Measurements from ENCODE around the gene SAP25. TPM values are rescaled to one million over a fixed set of nuclear protein-coding genes. Genes with fewer than 3 reads are reported as not detected.

SAP25 gene
- polyA plus RNA-seq, 1 experiment, result not detected

DNA sequence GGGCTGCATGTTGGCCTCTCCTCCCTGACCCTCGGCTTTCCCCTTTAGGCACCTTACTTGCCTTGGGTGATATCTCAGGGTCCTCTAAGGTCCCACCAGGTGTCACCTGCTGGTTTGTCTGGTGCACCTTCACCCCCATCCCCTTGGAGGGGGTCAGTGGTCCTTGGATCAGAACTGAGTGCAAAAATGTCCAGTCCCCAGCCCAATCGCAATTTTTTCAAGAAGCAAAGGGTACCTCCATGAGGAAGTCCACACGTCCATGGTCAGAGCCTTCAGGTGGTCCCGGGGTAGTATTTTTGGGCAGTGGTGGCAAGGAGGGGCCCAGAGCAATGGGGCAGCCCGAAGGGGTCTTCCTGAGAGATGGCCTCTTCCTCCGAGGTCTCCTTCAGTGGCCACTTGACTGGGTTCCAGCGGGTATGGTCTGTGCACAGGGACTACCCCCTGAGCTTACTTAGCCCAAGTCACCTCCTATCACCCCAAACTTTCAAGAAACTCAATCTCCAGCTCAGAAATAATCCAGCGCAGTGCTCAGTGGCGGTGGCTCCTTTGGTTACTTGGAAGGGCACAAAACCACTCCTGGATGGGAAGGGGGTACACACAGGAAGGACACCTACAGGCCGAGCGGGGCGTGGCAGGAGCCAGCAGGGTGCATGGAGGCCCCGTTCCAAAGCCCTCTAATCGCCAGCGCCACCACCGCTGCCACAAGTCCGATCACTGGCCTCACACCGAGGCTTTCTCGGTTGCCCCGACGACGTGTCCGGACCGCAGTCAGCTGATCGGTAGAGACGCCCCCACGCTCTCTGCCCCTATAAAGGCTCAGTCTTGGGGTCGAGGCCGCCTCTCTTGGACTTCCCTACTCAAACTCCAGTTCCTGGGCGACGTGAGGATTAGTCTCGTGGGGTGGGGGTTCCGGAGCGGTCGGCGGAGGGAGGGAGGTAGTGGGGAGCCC, 4.5 kb downstream of the SAP25 start:
- TF ChIP-seq, protein P1, sequence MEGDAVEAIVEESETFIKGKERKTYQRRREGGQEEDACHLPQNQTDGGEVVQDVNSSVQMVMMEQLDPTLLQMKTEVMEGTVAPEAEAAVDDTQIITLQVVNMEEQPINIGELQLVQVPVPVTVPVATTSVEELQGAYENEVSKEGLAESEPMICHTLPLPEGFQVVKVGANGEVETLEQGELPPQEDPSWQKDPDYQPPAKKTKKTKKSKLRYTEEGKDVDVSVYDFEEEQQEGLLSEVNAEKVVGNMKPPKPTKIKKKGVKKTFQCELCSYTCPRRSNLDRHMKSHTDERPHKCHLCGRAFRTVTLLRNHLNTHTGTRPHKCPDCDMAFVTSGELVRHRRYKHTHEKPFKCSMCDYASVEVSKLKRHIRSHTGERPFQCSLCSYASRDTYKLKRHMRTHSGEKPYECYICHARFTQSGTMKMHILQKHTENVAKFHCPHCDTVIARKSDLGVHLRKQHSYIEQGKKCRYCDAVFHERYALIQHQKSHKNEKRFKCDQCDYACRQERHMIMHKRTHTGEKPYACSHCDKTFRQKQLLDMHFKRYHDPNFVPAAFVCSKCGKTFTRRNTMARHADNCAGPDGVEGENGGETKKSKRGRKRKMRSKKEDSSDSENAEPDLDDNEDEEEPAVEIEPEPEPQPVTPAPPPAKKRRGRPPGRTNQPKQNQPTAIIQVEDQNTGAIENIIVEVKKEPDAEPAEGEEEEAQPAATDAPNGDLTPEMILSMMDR (IDR thresholded peaks at IDR 0.05; ENCODE audit: low read depth, low read length), result peak; percentile 41
- Histone ChIP-seq H3K4me3 (ENCODE audit: low read depth, low read length) (peak overlapping the region; percentile 29; the same call in 1 of the 2 replicates), H3K9me3 (ENCODE audit: control insufficient read depth, insufficient read depth, low read length) (no peaks in the 10 kb centered on the region; the same call in 1 of the 2 replicates), H3K27ac (ENCODE audit: low read depth, low read length) (no peak overlapping the region), H3K27me3 (ENCODE audit: control insufficient read depth, insufficient read depth, low read length) (peaks cover 2% of the 10 kb centered on the region)
- DNase-seq (ENCODE audit: low read depth, low spot score), result no peak
- ChIA-PET CTCF (interaction anchor here (0.7 to 1.9 kb wide), 4 partner anchors 10 to 104 kb away, joined by 3 to 12 read pairs (median 4); no protein-coding TSS in a partner anchor), POLR2A (interaction anchor here (1.0 kb wide), 1 partner anchor 17 kb away, joined by 5 read pairs; the partner anchor contains the start of genes FBXO24 and LRCH4)

DNA sequence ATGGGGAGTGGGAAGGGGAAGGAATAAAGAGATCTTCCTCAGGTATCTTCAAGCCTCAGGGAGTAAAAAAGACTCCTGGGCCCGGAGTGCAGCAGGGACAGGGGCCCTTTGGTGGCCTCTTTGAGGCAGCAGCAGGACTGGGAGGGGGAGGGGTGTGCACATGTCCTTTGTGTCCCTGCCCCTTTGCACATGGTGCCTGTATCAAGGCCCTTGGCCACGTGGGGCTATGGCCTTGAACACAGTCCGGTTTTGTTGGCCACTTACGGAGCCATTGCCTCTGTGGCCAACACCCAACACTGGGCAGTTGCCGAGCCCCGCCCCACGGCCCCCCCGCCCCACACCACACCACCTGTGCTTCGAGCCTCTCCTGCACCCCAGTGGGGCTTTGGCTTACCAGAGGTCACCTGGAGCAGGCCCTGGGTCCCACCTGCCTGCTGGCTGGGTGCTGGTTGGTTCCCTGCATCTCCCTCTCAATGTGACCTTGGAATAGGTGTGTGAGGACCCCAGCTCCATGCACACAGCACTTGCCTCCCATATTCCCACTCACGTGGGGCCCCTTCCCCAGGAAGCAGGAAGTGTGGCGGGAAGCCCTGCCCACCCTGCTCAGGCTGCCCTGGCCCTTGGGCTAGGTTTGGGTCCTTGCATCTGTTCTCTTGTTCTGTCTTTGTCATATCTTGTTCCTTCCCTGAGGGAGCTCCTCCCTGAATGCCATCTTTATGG, 5.4 kb downstream of the SAP25 start:
- TF ChIP-seq, protein P1 (IDR thresholded peaks at IDR 0.05; ENCODE audit: low read depth, low read length), result no peak
- no peak for DNase-seq (ENCODE audit: low read depth, low spot score)
- Histone ChIP-seq H3K4me3 (ENCODE audit: low read depth, low read length) (no peak overlapping the region), H3K27me3 (ENCODE audit: control insufficient read depth, insufficient read depth, low read length) (peaks cover 2% of the 10 kb centered on the region), H3K9me3 (ENCODE audit: control insufficient read depth, insufficient read depth, low read length) (no peaks in the 10 kb centered on the region; the same call in 1 of the 2 replicates), H3K27ac (ENCODE audit: low read depth, low read length) (no peak overlapping the region)
- POLR2A ChIA-PET, result no interaction called here
- CTCF ChIA-PET, result interaction anchor here (0.7 to 1.9 kb wide), 3 partner anchors 9 to 103 kb away, joined by 3 to 12 read pairs (median 4); no protein-coding TSS in a partner anchor

DNA sequence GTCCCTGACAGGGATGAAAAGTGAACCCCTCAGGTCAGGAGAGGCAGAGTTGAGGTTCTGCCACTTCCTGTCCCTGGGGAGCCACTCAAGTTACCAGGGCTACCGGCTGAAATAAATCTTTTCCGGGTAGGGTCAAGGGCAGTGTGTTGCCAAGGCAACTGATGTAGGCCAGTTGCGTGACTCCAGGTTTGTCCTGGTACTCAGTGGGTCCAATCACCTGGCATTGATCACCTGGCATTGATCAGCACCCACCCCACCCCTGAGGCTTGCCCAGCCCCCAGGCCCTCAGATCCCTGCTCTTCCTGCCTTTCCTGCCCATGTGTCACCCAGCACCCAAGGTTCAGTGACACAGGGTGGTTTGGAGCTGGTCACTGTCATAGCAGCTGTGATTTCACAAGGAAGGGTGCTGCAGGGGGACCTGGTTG, 5.9 kb downstream of the SAP25 start:
- H3K27ac ChIP-seq (ENCODE audit: low read depth, low read length), result no peak overlapping the region
- H3K27me3 ChIP-seq (ENCODE audit: control insufficient read depth, insufficient read depth, low read length), result peaks cover 2% of the 10 kb centered on the region
- H3K4me3 ChIP-seq (ENCODE audit: low read depth, low read length), result no peak overlapping the region
- DNase-seq (ENCODE audit: low read depth, low spot score), result no peak
- no peaks in the 10 kb centered on the region; the same call in 1 of the 2 replicates for H3K9me3 ChIP-seq (ENCODE audit: control insufficient read depth, insufficient read depth, low read length)
- TF ChIP-seq, protein P1 (IDR thresholded peaks at IDR 0.05; ENCODE audit: low read depth, low read length), result no peak
- ChIA-PET POLR2A (no interaction called here), CTCF (no interaction called here)

DNA sequence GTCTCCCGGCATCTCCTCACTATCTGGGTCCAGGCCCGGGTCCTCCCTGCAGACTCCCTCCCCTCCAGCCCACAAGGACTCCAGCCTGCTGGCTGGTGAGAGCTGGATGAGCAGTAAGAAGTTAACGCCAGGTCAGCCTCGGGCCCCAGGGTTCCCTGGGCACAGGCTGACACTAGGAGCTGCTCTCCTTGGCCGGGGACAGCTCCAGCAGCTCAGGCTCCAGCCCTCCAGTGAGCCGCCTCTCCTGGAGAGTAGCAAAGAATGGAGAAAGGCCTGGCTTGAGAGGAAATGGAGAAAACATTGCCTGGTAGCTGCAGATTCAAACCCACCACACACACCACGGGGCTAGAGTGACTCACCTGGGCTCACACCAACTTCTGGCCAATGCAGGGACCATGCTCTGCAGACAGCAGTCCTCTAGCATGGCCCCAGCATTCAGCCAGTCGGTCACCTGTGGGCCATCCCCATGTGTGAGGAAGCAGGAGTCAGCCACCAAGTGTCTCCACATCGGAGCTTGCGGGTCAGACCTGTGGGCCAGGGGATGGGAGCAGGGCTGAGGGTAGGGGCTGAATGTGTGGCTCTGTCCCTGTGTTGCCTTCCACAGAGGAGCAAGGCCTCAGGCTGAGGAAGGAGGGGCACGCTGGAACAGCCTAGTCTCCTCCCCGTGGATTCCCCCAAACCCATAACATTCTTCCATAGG, 6.5 kb downstream of the SAP25 start:
- Histone ChIP-seq H3K27me3 (ENCODE audit: control insufficient read depth, insufficient read depth, low read length) (peaks cover 2% of the 10 kb centered on the region), H3K4me3 (ENCODE audit: low read depth, low read length) (no peak overlapping the region), H3K27ac (ENCODE audit: low read depth, low read length) (peak overlapping the region; percentile 31), H3K9me3 (ENCODE audit: control insufficient read depth, insufficient read depth, low read length) (no peaks in the 10 kb centered on the region; the same call in 1 of the 2 replicates)
- DNase-seq (ENCODE audit: low read depth, low spot score), result no peak
- ChIA-PET CTCF (no interaction called here), POLR2A (interaction anchor here (1.2 kb wide), 1 partner anchor 19 kb away, joined by 4 read pairs; the partner anchor contains the start of genes FBXO24 and LRCH4)
- TF ChIP-seq, protein P1 (IDR thresholded peaks at IDR 0.05; ENCODE audit: low read depth, low read length), result no peak
